Esophagus (tissue), 2 donors: ENCODE results near the gene MYT1. TPM values are rescaled to one million over a fixed set of nuclear protein-coding genes. Genes with fewer than 3 reads are reported as not detected.
"Not testable (repeated sequence)": the region's sequence is repeated elsewhere in the genome, so short reads cannot be mapped to it uniquely, and the experiment has no call there.

Experiments used
- H3K27ac ChIP-seq, 2 donors: one replicate each; pipeline ENCODE4 v1.5.1; 2013; ENCODE audit warnings: low read depth in 2 of 2, mild to moderate bottlenecking in 2 of 2, inconsistent platforms in 1 of 2, low read length in 1 of 2, moderate library complexity in 1 of 2
- H3K27me3 ChIP-seq, 2 donors: one replicate each; pipeline ENCODE4 v1.6.1; 2013; ENCODE audit warnings: low read length in 2 of 2, control low read depth in 1 of 2, mild to moderate bottlenecking in 1 of 2; ENCODE audit not compliant: insufficient read depth in 2 of 2, control insufficient read depth in 1 of 2
- H3K36me3 ChIP-seq, 2 donors: one replicate each; pipeline ENCODE4 v1.6.1; 2013; ENCODE audit warnings: low read length in 1 of 2; ENCODE audit not compliant: control insufficient read depth in 2 of 2, insufficient read depth in 2 of 2
- H3K4me1 ChIP-seq, 2 donors: one replicate each; pipeline ENCODE4 v1.6.1; 2013; ENCODE audit warnings: low read length in 1 of 2; ENCODE audit not compliant: control insufficient read depth in 2 of 2, insufficient read depth in 2 of 2
- H3K4me3 ChIP-seq, 2 donors: one replicate each; pipeline ENCODE4 v1.5.1; 2013; ENCODE audit warnings: low read length in 2 of 2, mild to moderate bottlenecking in 2 of 2, low read depth in 1 of 2, moderate library complexity in 1 of 2
- H3K9me3 ChIP-seq, 2 donors: one replicate each; pipeline ENCODE4 v1.6.1; 2013; ENCODE audit warnings: mild to moderate bottlenecking in 2 of 2, low read depth in 1 of 2, low read length in 1 of 2, moderate library complexity in 1 of 2; ENCODE audit not compliant: control insufficient read depth in 2 of 2, insufficient read depth in 1 of 2
- WGBS, 2 donors: extraction: QIAGEN DNeasy Blood & Tissue Kit; methylation state at CpG; one replicate each; pipeline ENCODE4 v1.1.7; 2013; 5-methylcytosine and 5-hydroxymethylcytosine counted together
- polyA plus RNA-seq, 2 donors: library from polyadenylated mRNA; stranded (reverse); fragments of 200-250 nt; gene quantifications; one replicate each; pipeline ENCODE4 v1.2.3, GENCODE V29; 2013
- donor health status: healthy with polysubstance abuse.
- donor health status: Bipolar disorder and iron deficiency.

Gene MYT1
- polyA plus RNA-seq, 2 donors = not detected

DNA sequence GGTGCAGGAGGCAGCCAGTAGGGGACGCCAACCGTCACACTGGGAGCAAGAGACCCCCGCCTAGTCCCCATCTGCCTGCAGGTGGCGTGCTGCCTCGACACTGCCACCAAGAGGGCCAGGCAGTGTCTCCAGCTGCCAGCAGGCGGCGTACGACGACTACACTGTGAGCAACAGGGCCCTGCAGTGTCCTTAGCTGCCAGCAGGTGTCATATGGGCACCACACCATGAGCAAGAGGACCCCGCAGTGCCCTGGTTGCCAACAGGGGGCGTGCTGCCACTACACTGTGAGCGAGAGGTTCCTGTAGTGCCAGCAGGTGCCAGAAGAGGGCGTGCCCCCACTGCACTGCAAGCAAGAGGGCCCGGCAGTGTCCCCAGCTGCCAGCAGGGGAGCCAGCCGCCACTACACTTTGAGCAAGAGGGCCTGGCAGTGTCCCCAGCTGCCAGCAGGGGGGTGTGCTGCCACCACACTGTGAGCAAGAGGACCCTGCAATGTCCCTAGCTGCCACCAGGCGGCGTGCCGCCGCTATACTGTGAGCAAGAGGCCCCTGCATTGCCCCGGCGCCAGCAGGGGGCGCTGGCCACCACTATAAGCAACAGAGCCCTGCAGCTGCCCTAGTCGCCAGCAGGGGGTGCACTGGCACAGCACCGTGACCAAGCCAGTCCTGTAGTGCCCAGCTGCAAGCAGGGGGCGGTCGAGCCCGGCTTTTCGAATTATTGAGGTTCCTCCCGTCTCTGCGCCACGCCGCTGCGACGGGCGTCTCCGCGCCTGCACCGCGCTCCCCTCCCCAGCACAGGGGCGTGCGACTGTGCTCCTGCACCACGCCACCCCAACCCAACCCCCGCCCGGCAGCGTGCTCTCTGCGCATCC, 121.6 kb downstream of the MYT1 start:
- not testable (repeated sequence) for H3K4me3 ChIP-seq, H3K36me3 ChIP-seq, H3K4me1 ChIP-seq, H3K27me3 ChIP-seq, H3K9me3 ChIP-seq, H3K27ac ChIP-seq
- WGBS, 2 donors = 78 to 83% methylated on average over 43 to 46 of the region's 46 CpGs

DNA sequence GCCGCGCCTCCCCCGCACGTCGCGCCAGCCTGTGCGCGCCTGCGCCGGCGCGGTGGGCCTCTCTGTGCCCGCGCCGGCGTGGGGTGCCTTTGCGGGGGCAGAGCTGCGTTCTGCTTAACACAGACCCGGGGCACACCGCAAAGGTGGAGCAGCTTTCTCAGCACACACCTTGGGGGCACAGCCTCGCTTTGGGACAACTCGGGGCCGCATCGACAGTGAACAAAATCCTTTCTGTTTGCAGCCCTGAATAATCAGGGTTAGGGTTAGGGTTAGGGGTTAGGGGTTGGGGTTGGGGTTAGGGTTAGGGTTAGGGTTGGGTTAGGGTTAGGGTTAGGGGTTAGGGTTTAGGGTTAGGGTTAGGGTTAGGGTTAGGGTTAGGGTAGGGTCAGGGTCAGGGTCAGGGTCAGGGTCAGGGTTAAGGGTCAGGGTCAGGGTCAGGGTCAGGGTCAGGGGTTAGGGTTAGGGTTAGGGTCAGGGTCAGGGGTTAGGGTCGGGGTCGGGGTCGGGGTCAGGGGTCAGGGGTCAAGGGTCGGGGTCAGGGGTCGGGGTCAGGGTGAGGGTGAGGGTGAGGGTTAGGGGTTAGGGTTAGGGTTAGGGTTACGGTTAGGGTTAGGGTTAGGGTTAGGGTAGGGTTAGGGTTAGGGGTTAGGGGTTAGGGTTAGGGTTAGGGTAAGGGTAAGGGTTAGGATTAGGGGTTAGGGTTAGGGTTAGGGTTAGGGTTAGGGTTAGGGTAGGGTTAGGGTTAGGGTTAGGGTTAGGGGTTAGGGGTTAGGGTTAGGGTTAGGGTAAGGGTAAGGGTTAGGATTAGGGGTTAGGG, 122.4 kb downstream of the MYT1 start:
- H3K9me3 ChIP-seq, H3K4me1 ChIP-seq, H3K27me3 ChIP-seq, H3K36me3 ChIP-seq, H3K4me3 ChIP-seq, H3K27ac ChIP-seq: not testable (repeated sequence)
- WGBS, 2 donors = 95 to 97% methylated on average over 30 of the region's 30 CpGs

DNA sequence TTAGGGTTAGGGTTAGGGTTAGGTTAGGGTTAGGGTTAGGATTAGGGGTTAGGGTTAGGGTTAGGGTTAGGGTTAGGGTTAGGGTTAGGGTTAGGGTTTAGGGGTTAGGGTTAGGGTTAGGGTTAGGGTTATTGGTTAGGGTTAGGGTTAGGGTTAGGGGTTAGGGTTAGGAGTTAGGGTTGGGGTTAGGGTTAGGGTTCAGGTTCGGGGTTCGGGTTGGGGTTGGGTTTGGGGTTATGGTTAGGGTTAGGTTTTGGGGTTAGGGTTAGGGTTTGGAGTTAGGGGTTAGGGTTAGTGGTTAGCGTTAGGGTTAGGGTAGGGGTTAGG, 123.0 kb downstream of the MYT1 start:
- not testable (repeated sequence) for H3K36me3 ChIP-seq, H3K4me3 ChIP-seq, H3K27ac ChIP-seq, H3K27me3 ChIP-seq, H3K9me3 ChIP-seq, H3K4me1 ChIP-seq
- 88 to 96% methylated on average over 3 of the region's 3 CpGs for WGBS, 2 donors

Other genes with a start within 250 kb of the MYT1 start
- 10 to 100 TPM; 40.6 to 47.3 TPM for gene UCKL1, start 208.0 kb upstream of the MYT1 start, polyA plus RNA-seq
- gene ZNF512B, start 194.5 kb upstream of the MYT1 start, polyA plus RNA-seq = 10 to 100 TPM; 10.1 to 18.3 TPM
- 10 to 100 TPM in 1 of 2 donors, 1 to 10 TPM in 1; 9.4 to 13.1 TPM for gene SAMD10, start 184.8 kb upstream of the MYT1 start, polyA plus RNA-seq
- 10 to 100 TPM; 24.6 to 39.0 TPM for gene PRPF6, start 183.3 kb upstream of the MYT1 start, polyA plus RNA-seq
- gene C20orf204, start 128.3 kb upstream of the MYT1 start, polyA plus RNA-seq = under 1 TPM; 0.38 to 0.67 TPM
- 1 to 10 TPM; 3.1 to 7.5 TPM for gene SOX18, start 114.8 kb upstream of the MYT1 start, polyA plus RNA-seq
- 10 to 100 TPM; 14.8 to 15.3 TPM for gene TCEA2, start 101.3 kb upstream of the MYT1 start, polyA plus RNA-seq
- gene RGS19, start 84.9 kb upstream of the MYT1 start, polyA plus RNA-seq = 1 to 10 TPM; 5.0 to 8.7 TPM
- gene OPRL1, start 84.4 kb upstream of the MYT1 start, polyA plus RNA-seq = under 1 TPM; 0.13 to 0.14 TPM
- under 1 TPM in 1 of 2 donors, not detected in 1; 0.09 TPM for gene LKAAEAR1, start 80.1 kb upstream of the MYT1 start, polyA plus RNA-seq
- gene NPBWR2, start 56.9 kb upstream of the MYT1 start, polyA plus RNA-seq = not detected
- 10 to 100 TPM; 13.4 to 22.0 TPM for gene PCMTD2, start 91.3 kb downstream of the MYT1 start, polyA plus RNA-seq